Adrenal gland (tissue), 12 donors: ENCODE data around the gene CENPT. TPM values are rescaled to one million over a fixed set of nuclear protein-coding genes. Genes with fewer than 3 reads are reported as not detected.
A peak's percentile ranks its signal among the peaks of the same experiment; 100 is the strongest.

ENCODE experiments used
- DNase-seq, 7 donors: peaks; one replicate each; pipeline ENCODE4 v3.0.0-alpha.2; 2019 to 2020
- H3K27ac ChIP-seq, 5 donors: fragments of 200-600 bp; sonication (generic) in 4 of 5; 1 replicate in 3 of 5; 2 replicates in 2 of 5; pipeline versions ENCODE4 v1.5.1 to v1.8.0; 2016 to 2020; ENCODE audit warnings: mild to moderate bottlenecking in 1 of 5
- H3K27me3 ChIP-seq: fragments of 200-600 bp; 2 replicates; pipeline ENCODE4 v1.8.0; 2021
- H3K36me3 ChIP-seq, 2 donors: fragments of 200-600 bp; replicated peaks in 1 of 2; 1 replicate in 1 of 2; 2 replicates in 1 of 2; pipeline versions ENCODE4 v1.5.1 to v1.8.0; 2018 to 2022
- H3K4me1 ChIP-seq, 2 donors: fragments of 200-600 bp; replicated peaks in 1 of 2; 1 replicate in 1 of 2; 2 replicates in 1 of 2; pipeline versions ENCODE4 v1.5.1 to v1.8.0; 2018 to 2021
- H3K4me3 ChIP-seq, 4 donors: fragments of 200-600 bp; sonication (generic) in 3 of 4; one replicate each; pipeline ENCODE4 v1.5.1; 2016 to 2018
- H3K9me3 ChIP-seq, 3 donors: fragments of 200-600 bp; sonication (generic) in 1 of 3; replicated peaks in 1 of 3; 1 replicate in 2 of 3; 2 replicates in 1 of 3; pipeline versions ENCODE4 v1.5.1 to v1.8.0; 2016 to 2021
- POLR2A ChIP-seq, 2 donors: fragments of 450-650 bp; IDR thresholded peaks; one replicate each; pipeline ENCODE4 v1.6.1; 2017; ENCODE audit warnings: antibody characterized with exemption in 2 of 2, mild to moderate bottlenecking in 2 of 2, moderate library complexity in 1 of 2
- WGBS, 4 donors: extraction: QIAGEN DNeasy Blood & Tissue Kit in 2 of 4; methylation state at CpG; one replicate each; pipeline versions ENCODE4 v1.1.5 to v1.1.7; 2013 to 2017; 5-methylcytosine and 5-hydroxymethylcytosine counted together
- intact Hi-C, 2 donors: fragments of 100-400 bp; cut with DNase I; formaldehyde crosslinking; loops; one replicate each; pipeline versions ENCODE4 v1.14.1 to v1.15.0; 2022 to 2023
- polyA plus RNA-seq, 3 donors: library from polyadenylated mRNA; stranded (reverse); fragments of 200-250 nt in 2 of 3; fragments of 350-450 nt in 1 of 3; fragmentation: Illumina TruSeq in 1 of 3; extraction: RNeasy Lipid Tissue Mini Kit (QIAGEN cat#74804) in 1 of 3; gene quantifications; one replicate each; pipeline ENCODE4 v1.2.3, GENCODE V29; 2013 to 2014
- total RNA-seq, 9 donors: library from RNA; depleted of rRNA in 4 of 9; stranded (reverse); fragments of >200 nt in 4 of 9; fragments of 120-200 nt in 1 of 9; fragmentation: NEBNext Ultra II Directional in 1 of 9; extraction: Animal tissue kit (Norgen Biotek cat#: 25700) in 1 of 9; gene quantifications; one replicate each; pipeline versions ENCODE4 v1.1.0 to v1.2.4, GENCODE V29; 2013 to 2023
- TF ChIP-seq, protein P1 (sequence below), 6 experiments: fragments of 450-650 bp in 4 of 6; fragments of 200-600 bp in 2 of 6; sonication (generic) in 1 of 6; IDR thresholded peaks; 1 replicate in 5 of 6; 2 replicates in 1 of 6; pipeline versions ENCODE4 v1.5.1 to v1.8.0; 2016 to 2021; ENCODE audit warnings: antibody characterized with exemption in 6 of 6, mild to moderate bottlenecking in 2 of 6, moderate library complexity in 1 of 6
- donor health status: healthy with polysubstance abuse.
- donor health status: Bipolar disorder and iron deficiency.
- donor health status: DM: yes; HTN: yes; CAD: no.
- donor health status: DM: no; HTN: no; CAD: no.
- donor health status: DM: no; HTN: no; CAD: no.
- donor health status: DM: yes; HTN: yes; CAD: no.

The CENPT gene
- total and polyA plus RNA-seq, 12 donors, result 15.8 to 250 (median 38.8) TPM

DNA sequence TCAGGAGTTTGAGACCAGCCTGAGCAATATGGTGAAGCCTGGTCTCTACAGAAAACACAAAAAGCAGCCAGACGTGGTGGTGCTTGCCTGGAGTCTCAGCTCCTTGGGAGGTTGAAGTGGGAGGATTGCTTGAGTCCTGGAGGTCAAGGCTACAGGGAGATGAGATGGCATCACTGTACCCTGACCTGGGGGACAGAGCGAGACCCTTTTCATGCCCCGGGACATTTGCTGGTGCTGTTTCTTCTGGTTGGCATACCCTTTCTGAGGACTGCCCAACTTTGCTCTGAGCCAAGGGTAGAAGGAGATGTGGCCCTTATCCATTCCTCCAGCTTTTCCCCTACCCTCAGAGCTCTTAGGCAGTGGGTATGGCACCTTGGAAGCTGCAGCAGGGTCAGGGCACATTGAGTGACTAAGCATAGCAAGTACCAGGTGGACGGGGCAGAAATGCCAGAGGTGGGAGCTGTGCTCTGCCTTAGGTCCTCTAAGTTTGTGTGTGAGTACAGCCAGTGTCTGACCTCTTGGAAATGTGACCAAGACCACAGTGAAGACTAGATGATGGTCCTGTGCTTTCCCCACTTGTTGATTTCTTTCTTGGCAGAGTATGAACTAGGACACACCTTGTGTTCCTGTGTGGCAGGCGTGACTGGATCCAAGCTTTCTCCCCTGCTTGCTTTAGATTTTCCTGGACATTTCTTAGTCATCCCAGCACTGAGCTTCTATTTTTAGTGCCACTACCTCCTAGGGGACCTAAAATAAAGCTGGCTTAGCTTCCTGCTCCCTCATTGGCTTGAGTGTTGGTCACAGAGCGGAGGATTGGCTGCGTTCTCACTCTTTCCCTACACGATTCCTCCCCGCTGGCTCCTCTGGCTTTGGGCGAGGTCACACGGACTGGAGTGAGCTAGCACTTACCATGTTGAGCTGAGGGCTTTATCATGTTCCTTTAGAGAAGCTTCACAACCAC is 15.4 kb upstream of the CENPT start:
- H3K4me1 ChIP-seq, result peaks cover 22 to 28% of the 10 kb centered on the region in 2 donors
- H3K27ac ChIP-seq, result peak overlapping the region; percentile 39 to 88 (median 75)
- H3K9me3 ChIP-seq, result no peaks in the 10 kb centered on the region
- WGBS, 4 donors, result 41 to 60% (median 50%) methylated on average over 11 of the region's 11 CpGs
- H3K4me3 ChIP-seq, result no peak overlapping the region
- intact Hi-C loops, result loop anchor here in 1 of 2 donors (10.0 kb wide), 1 partner anchor 48 kb away; no protein-coding TSS in a partner anchor
- peaks cover 0 to 33% of the 10 kb centered on the region in 2 donors for H3K36me3 ChIP-seq
- TF ChIP-seq POLR2A (IDR thresholded peaks at IDR 0.05), result peak in 1 of 2 donors; percentile 64
- TF ChIP-seq, protein P1, sequence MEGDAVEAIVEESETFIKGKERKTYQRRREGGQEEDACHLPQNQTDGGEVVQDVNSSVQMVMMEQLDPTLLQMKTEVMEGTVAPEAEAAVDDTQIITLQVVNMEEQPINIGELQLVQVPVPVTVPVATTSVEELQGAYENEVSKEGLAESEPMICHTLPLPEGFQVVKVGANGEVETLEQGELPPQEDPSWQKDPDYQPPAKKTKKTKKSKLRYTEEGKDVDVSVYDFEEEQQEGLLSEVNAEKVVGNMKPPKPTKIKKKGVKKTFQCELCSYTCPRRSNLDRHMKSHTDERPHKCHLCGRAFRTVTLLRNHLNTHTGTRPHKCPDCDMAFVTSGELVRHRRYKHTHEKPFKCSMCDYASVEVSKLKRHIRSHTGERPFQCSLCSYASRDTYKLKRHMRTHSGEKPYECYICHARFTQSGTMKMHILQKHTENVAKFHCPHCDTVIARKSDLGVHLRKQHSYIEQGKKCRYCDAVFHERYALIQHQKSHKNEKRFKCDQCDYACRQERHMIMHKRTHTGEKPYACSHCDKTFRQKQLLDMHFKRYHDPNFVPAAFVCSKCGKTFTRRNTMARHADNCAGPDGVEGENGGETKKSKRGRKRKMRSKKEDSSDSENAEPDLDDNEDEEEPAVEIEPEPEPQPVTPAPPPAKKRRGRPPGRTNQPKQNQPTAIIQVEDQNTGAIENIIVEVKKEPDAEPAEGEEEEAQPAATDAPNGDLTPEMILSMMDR (IDR thresholded peaks at IDR 0.05), result no peak
- H3K27me3 ChIP-seq, result no peaks in the 10 kb centered on the region
- peak; percentile 80 to 93 (median 92) for DNase-seq

DNA sequence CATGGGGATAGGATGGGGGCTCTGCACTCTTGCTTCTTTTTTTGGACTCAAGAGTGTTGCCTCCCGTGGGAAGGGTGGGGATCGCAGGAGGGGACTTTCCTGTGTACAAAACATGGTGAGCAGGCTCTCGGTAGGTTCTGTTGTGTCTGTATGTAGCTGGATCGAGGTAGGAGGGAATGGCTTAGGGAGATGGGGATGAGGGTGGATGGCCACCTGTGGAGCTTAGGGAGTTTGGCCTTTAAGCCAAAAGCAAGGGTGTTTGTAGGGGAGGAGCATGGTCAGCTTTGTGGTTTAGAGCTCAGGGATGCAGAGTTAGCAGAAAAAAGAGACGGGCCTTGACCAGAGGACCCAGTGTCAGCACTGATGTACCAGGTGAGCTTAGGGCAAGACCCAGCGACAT is 14.4 kb upstream of the CENPT start:
- Histone ChIP-seq H3K27ac (peak overlapping the region in 2 of 5 donors; percentile 2 to 88), H3K9me3 (no peaks in the 10 kb centered on the region), H3K27me3 (no peaks in the 10 kb centered on the region), H3K4me1 (peaks cover 31 to 38% of the 10 kb centered on the region in 2 donors), H3K4me3 (no peak overlapping the region), H3K36me3 (peaks cover 0 to 24% of the 10 kb centered on the region in 2 donors)
- TF ChIP-seq, protein P1 (IDR thresholded peaks at IDR 0.05), result no peak
- no peak for TF ChIP-seq POLR2A (IDR thresholded peaks at IDR 0.05)
- DNase-seq, result no peak
- 87 to 93% (median 89%) methylated on average over 6 of the region's 6 CpGs for WGBS, 4 donors
- intact Hi-C loops, result loop anchor here in 1 of 2 donors (10.0 kb wide), 1 partner anchor 47 kb away; no protein-coding TSS in a partner anchor

DNA sequence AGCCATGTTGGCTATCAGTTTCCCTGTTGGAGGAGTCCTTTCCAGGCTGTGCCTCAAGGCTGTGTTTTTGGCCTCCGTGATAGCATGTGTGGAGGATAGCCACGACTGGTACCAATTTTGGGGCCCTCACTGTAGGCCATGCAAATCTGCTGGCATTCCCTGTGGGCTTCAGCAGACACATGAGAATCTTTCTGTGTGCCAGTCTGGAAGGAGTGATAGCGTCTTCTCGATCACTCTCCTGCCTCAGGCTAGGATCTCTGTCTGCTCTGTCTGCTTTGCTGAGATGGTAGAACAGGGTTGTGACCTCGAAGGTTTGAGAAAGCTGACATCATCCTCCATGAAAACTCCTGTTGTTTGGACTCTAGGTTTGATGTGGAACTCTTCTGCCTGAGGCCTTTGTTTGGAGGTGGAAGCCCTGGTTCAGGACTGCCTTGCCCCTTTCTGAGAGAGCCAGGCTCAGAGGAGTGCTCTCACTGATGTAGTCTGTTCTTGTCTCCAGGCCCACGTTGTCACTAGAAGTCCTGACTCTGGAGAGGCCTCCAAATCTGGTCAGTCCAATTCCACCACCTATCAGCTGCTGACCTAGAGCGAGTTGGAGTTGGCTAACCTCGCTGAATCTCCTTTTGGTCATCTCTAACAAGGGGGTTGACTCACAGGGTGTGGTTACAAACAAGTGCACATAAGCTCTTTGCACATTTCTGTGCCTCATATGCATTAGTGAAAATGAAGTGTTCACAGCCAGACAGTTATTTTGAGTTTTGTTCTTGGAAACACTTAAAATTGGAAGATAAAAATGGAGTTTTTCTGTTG is 13.3 kb upstream of the CENPT start:
- Histone ChIP-seq H3K27me3 (no peaks in the 10 kb centered on the region), H3K4me3 (no peak overlapping the region), H3K36me3 (peaks cover 0 to 15% of the 10 kb centered on the region in 2 donors), H3K9me3 (no peaks in the 10 kb centered on the region), H3K4me1 (peaks cover 37 to 38% of the 10 kb centered on the region in 2 donors), H3K27ac (no peak overlapping the region)
- intact Hi-C loops, result loop anchor here in 1 of 2 donors (10.0 kb wide), 1 partner anchor 46 kb away; no protein-coding TSS in a partner anchor
- 80 to 88% (median 84%) methylated on average over 5 to 8 of the region's 8 CpGs for WGBS, 4 donors
- TF ChIP-seq, protein P1 (IDR thresholded peaks at IDR 0.05), result no peak
- no peak for TF ChIP-seq POLR2A (IDR thresholded peaks at IDR 0.05)
- no peak for DNase-seq

DNA sequence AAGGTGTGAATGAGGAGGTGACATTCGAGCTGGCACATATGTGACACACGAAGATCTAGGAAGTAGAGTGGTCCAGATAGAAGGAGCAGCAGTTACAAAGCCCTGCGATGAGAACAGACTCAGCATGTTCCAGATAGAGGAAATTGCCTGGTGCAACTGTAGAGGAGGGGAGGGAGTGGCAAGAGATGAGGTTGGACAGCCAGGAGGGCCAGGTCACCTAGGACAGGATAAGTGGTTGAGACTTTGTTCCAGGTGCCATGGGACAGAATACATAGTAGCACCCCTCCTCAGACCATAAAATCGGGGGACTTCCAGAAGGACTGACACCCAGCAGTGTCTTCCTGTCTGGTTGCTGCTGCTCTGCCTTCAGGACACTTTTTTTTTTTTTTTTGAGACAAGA is 11.0 kb upstream of the CENPT start:
- no peak overlapping the region for H3K4me3 ChIP-seq
- H3K27ac ChIP-seq, result peak overlapping the region in 4 of 5 donors; percentile 41 to 85 (median 76)
- H3K27me3 ChIP-seq, result no peaks in the 10 kb centered on the region
- H3K9me3 ChIP-seq, result no peaks in the 10 kb centered on the region
- no peak for DNase-seq
- H3K4me1 ChIP-seq, result peaks cover 40 to 41% of the 10 kb centered on the region in 2 donors
- H3K36me3 ChIP-seq, result peaks cover 0 to 6% of the 10 kb centered on the region in 2 donors
- WGBS, 4 donors, result 65 to 88% (median 76%) methylated on average over 4 of the region's 4 CpGs
- intact Hi-C loops, result no loop called here
- TF ChIP-seq, protein P1 (IDR thresholded peaks at IDR 0.05), result no peak
- TF ChIP-seq POLR2A (IDR thresholded peaks at IDR 0.05), result no peak
